ENCODE results near the gene UBTFL1. TPM values are rescaled to one million over a fixed set of nuclear protein-coding genes. Genes with fewer than 3 reads are reported as not detected.
"Not testable (repeated sequence)": the region's sequence is repeated elsewhere in the genome, so short reads cannot be mapped to it uniquely, and the experiment has no call there.

Gene UBTFL1
- total and polyA plus RNA-seq, 2 donors (not counting 3 experiments of a cell fraction or from before 2014, with no cell fraction given) = not detected

- H3K79me2 ChIP-seq (ENCODE audit: control insufficient read depth, insufficient read depth, low read length); H3K9ac ChIP-seq (replicated peaks; ENCODE audit: extremely low read depth, insufficient read depth, low read length); DNase-seq (ENCODE audit: low read depth, low spot score); H3K36me3 ChIP-seq (ENCODE audit: control insufficient read depth in 2 of 2, extremely low read depth in 1 of 2, insufficient read depth in 2 of 2, low read length in 2 of 2); H4K20me1 ChIP-seq (replicated peaks; ENCODE audit: control insufficient read depth, extremely low read depth, insufficient read depth, low read length); dilution Hi-C loops (cut with MboI; ENCODE audit: extremely low pct_ligation_motif_present, low sequenced_read_pairs); H3K9me3 ChIP-seq (replicated peaks; ENCODE audit: control insufficient read depth, insufficient read depth, low read length); BruUV-seq (replicated peaks); H3K4me2 ChIP-seq (ENCODE audit: insufficient read depth, low read length); H3K9me1 ChIP-seq (replicated peaks; ENCODE audit: control insufficient read depth, extremely low read depth, insufficient read depth, low read length); H3K4me1 ChIP-seq (ENCODE audit: control insufficient read depth, extremely low read depth, insufficient read depth, low read length); intact Hi-C loops (cut with micrococcal nuclease); FAIRE-seq; POLR2A ChIA-PET; H3K27me3 ChIP-seq (ENCODE audit: control insufficient read depth in 2 of 2, insufficient read depth in 2 of 2, low read length in 2 of 2); H3K27ac ChIP-seq (ENCODE audit: insufficient read depth, low read depth, low read length); H2AFZ ChIP-seq (ENCODE audit: low read depth, low read length); H3K4me3 ChIP-seq (replicated peaks in 1 of 3; ENCODE audit: insufficient read depth in 1 of 3, low read depth in 1 of 3, low read length in 3 of 3); CTCF ChIA-PET: not testable (repeated sequence)
Measured at GRCh38 chr11:90088731-90089130, 3.0 kb downstream of the UBTFL1 start.

DNA sequence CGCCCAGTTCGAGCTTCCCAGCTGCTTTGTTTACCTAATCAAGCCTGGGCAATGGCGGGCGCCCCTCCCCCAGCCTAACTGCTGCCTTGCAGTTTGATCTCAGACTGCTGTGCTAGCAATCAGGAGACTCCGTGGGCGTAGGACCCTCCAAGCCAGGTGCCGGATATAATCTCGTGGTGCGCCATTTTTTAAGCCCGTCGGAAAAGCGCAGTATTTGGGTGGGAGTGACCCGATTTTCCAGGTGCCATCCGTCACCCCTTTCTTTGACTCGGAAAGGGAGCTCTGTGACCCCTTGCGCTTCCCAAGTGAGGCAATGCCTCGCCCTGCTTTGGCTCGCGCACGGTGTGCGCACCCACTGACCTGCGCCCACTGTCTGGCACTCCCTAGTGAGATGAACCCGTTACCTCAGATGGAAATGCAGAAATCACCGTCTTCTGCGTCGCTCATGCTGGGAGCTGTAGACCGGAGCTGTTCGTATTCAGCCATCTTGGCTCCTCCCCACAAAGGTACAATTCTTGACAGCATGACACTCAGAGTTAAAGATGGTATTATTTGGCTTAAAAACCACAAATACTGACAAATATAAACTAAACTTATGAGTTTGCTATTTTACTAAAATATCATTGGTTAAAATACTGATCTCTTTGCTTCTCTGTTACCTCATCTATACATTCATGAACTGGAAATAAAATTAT lies 9.6 kb downstream of the UBTFL1 start:
- H3K9ac ChIP-seq (replicated peaks; ENCODE audit: extremely low read depth, insufficient read depth, low read length); POLR2A ChIA-PET; intact Hi-C loops (cut with micrococcal nuclease); H3K36me3 ChIP-seq (ENCODE audit: control insufficient read depth in 2 of 2, extremely low read depth in 1 of 2, insufficient read depth in 2 of 2, low read length in 2 of 2); H3K79me2 ChIP-seq (ENCODE audit: control insufficient read depth, insufficient read depth, low read length); CTCF ChIA-PET; H3K4me3 ChIP-seq (replicated peaks in 1 of 3; ENCODE audit: insufficient read depth in 1 of 3, low read depth in 1 of 3, low read length in 3 of 3); H2AFZ ChIP-seq (ENCODE audit: low read depth, low read length); DNase-seq (ENCODE audit: low read depth, low spot score); H3K9me1 ChIP-seq (replicated peaks; ENCODE audit: control insufficient read depth, extremely low read depth, insufficient read depth, low read length); H3K27me3 ChIP-seq (ENCODE audit: control insufficient read depth in 2 of 2, insufficient read depth in 2 of 2, low read length in 2 of 2); H3K4me1 ChIP-seq (ENCODE audit: control insufficient read depth, extremely low read depth, insufficient read depth, low read length); H3K4me2 ChIP-seq (ENCODE audit: insufficient read depth, low read length); dilution Hi-C loops (cut with MboI; ENCODE audit: extremely low pct_ligation_motif_present, low sequenced_read_pairs); H4K20me1 ChIP-seq (replicated peaks; ENCODE audit: control insufficient read depth, extremely low read depth, insufficient read depth, low read length); H3K27ac ChIP-seq (ENCODE audit: insufficient read depth, low read depth, low read length); FAIRE-seq; BruUV-seq (replicated peaks); H3K9me3 ChIP-seq (replicated peaks; ENCODE audit: control insufficient read depth, insufficient read depth, low read length): not testable (repeated sequence)

DNA sequence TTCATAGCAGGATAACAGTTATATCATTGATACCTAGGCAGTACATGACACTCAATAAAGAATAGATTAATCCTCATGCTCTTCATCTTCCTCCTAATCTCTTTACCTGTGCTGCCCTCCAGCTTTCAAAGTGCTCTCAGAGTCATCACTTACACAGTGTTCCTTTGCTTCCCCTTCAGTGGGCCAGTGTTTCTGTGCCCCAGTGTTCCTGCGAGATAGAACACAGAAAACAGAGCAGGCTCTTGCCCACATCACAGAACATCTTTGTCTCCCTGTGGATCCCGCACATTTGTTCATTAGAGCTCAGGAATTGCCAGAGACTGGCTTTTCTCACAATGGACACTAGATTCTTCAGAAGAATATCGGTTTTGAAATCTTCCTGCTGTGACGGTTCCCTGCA lies 12.5 kb downstream of the UBTFL1 start:
- H3K9ac ChIP-seq (replicated peaks; ENCODE audit: extremely low read depth, insufficient read depth, low read length); intact Hi-C loops (cut with micrococcal nuclease); H3K9me3 ChIP-seq (replicated peaks; ENCODE audit: control insufficient read depth, insufficient read depth, low read length); dilution Hi-C loops (cut with MboI; ENCODE audit: extremely low pct_ligation_motif_present, low sequenced_read_pairs); POLR2A ChIA-PET; H3K4me3 ChIP-seq (replicated peaks in 1 of 3; ENCODE audit: insufficient read depth in 1 of 3, low read depth in 1 of 3, low read length in 3 of 3); H3K4me2 ChIP-seq (ENCODE audit: insufficient read depth, low read length); H3K79me2 ChIP-seq (ENCODE audit: control insufficient read depth, insufficient read depth, low read length); BruUV-seq (replicated peaks); H2AFZ ChIP-seq (ENCODE audit: low read depth, low read length); FAIRE-seq; DNase-seq (ENCODE audit: low read depth, low spot score); H3K27me3 ChIP-seq (ENCODE audit: control insufficient read depth in 2 of 2, insufficient read depth in 2 of 2, low read length in 2 of 2); H3K4me1 ChIP-seq (ENCODE audit: control insufficient read depth, extremely low read depth, insufficient read depth, low read length); CTCF ChIA-PET; H4K20me1 ChIP-seq (replicated peaks; ENCODE audit: control insufficient read depth, extremely low read depth, insufficient read depth, low read length); H3K27ac ChIP-seq (ENCODE audit: insufficient read depth, low read depth, low read length); H3K9me1 ChIP-seq (replicated peaks; ENCODE audit: control insufficient read depth, extremely low read depth, insufficient read depth, low read length); H3K36me3 ChIP-seq (ENCODE audit: control insufficient read depth in 2 of 2, extremely low read depth in 1 of 2, insufficient read depth in 2 of 2, low read length in 2 of 2): not testable (repeated sequence)

All from endothelial cell of umbilical vein (primary cell).